Progenitor cell of endocrine pancreas (in vitro differentiated cells): ENCODE data around the gene CDH16. TPM values are rescaled to one million over a fixed set of nuclear protein-coding genes. Genes with fewer than 3 reads are reported as not detected.
"Not testable (repeated sequence)": the region's sequence is repeated elsewhere in the genome, so short reads cannot be mapped to it uniquely, and the experiment has no call there.

ENCODE experiments used
- DNase-seq: peaks from one replicate; pipeline ENCODE4 v3.0.0; 2021; ENCODE audit warnings: low spot score; ENCODE audit not compliant: unreplicated experiment
- H3K27ac Mint-ChIP-seq: 2 replicates; pipeline ENCODE4 v1.8.0; 2021; ENCODE audit warnings: mild to moderate bottlenecking, moderate library complexity, mixed read lengths
- H3K27me3 Mint-ChIP-seq: 2 replicates; pipeline ENCODE4 v1.8.0; 2021; ENCODE audit warnings: mixed read lengths
- H3K36me3 Mint-ChIP-seq: 2 replicates; pipeline ENCODE4 v1.8.0; 2022; ENCODE audit warnings: mixed read lengths; ENCODE audit not compliant: insufficient read depth
- H3K4me1 Mint-ChIP-seq: 2 replicates; pipeline ENCODE4 v1.8.0; 2021; ENCODE audit warnings: low read depth, mixed read lengths
- H3K4me3 Mint-ChIP-seq: 2 replicates; pipeline ENCODE4 v1.8.0; 2021; ENCODE audit warnings: low read depth, mild to moderate bottlenecking, moderate library complexity, mixed read lengths
- H3K9me3 Mint-ChIP-seq: 2 replicates; pipeline ENCODE4 v1.8.0; 2021; ENCODE audit warnings: low read depth, mixed read lengths
- CTCF ChIP-seq: fragments of 200-600 bp; sonication (generic); IDR thresholded peaks from one replicate; pipeline ENCODE4 v1.5.0; 2021; ENCODE audit warnings: antibody characterized with exemption, mild to moderate bottlenecking; ENCODE audit not compliant: unreplicated experiment
- total RNA-seq: library from RNA; stranded (reverse); gene quantifications from 2 replicates; pipeline ENCODE4 v1.2.1, GENCODE V29; 2021

The CDH16 gene
- total RNA-seq, 1 donor from 2014 or later: not detected

DNA sequence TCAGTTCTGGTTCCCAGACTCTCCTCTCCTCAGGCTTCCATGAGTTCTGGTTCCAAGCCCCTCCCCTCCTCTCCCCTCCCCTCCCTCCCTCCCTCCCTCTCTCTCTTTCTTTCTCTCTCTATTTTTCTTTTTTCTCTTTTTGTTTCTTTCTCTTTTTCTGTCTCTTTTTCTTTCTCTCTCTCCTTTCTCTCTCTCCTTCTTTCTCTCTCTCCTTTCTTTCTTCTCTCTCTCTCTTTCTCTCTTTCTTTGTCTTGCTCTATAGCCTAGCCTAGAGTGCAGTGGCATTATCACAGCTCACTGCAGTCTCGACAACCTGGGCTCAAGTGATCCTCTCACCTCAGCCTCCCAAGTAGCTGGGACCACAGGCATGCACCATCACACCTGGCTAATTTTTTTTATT lies 41.6 kb upstream of the CDH16 start:
- peaks cover 31% of the 10 kb centered on the region for H3K27me3 Mint-ChIP-seq
- no peak overlapping the region for H3K4me3 Mint-ChIP-seq
- no peak for DNase-seq
- no peak for TF ChIP-seq CTCF
- H3K27ac Mint-ChIP-seq: no peak overlapping the region
- H3K9me3 Mint-ChIP-seq: no peaks in the 10 kb centered on the region
- peaks cover 2% of the 10 kb centered on the region for H3K4me1 Mint-ChIP-seq
- no peaks in the 10 kb centered on the region for H3K36me3 Mint-ChIP-seq

DNA sequence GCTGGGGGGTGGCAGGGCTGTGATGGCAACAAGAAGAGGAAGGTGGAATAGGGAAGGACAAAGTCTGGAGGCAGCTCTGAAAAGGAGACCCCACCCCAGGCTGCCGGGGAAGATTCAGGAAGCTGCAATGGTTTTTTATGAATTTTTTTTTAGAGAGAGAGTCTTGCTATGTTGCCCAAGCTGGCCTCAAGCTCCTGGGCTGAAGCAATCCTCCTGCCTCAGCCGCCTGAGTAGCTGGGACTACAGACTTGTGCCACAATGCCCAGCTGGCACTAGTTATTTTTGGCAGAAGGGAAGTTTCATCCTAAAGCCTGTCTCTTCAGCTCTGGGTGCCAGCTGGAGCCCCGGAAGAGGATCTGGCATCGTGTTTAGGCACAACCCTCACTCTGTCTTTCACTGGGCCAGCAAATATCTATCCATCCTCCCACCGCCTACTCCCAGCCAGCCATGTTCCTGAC lies 41.0 kb upstream of the CDH16 start:
- peaks cover 2% of the 10 kb centered on the region for H3K4me1 Mint-ChIP-seq
- DNase-seq: no peak
- H3K27me3 Mint-ChIP-seq: peaks cover 27% of the 10 kb centered on the region
- H3K4me3 Mint-ChIP-seq: no peak overlapping the region
- H3K27ac Mint-ChIP-seq: no peak overlapping the region
- no peaks in the 10 kb centered on the region for H3K9me3 Mint-ChIP-seq
- TF ChIP-seq CTCF: no peak
- H3K36me3 Mint-ChIP-seq: no peaks in the 10 kb centered on the region

- no peak overlapping the region for H3K27ac Mint-ChIP-seq
- TF ChIP-seq CTCF: no peak
These were observed 40.4 kb upstream of the CDH16 start for GRCh38 chr16:66958857-66959703.

GRCh38 chr16:66956154-66956457 lies 37.4 kb upstream of the CDH16 start:
- H3K27ac Mint-ChIP-seq: not testable (repeated sequence)
- peaks cover 27% of the 10 kb centered on the region for H3K27me3 Mint-ChIP-seq

More at GRCh38 chr16:66958857-66959703, 40.4 kb upstream of the CDH16 start:
- H3K27me3 Mint-ChIP-seq: peaks cover 24% of the 10 kb centered on the region
- peaks cover 2% of the 10 kb centered on the region for H3K4me1 Mint-ChIP-seq
- H3K9me3 Mint-ChIP-seq: no peaks in the 10 kb centered on the region
- H3K4me3 Mint-ChIP-seq: no peak overlapping the region
- no peaks in the 10 kb centered on the region for H3K36me3 Mint-ChIP-seq
- no peak for DNase-seq

GRCh38 chr16:66955363-66956153 lies 36.9 kb upstream of the CDH16 start:
- peaks cover 28% of the 10 kb centered on the region for H3K27me3 Mint-ChIP-seq
- H3K4me1 Mint-ChIP-seq, H3K27ac Mint-ChIP-seq, H3K36me3 Mint-ChIP-seq, H3K9me3 Mint-ChIP-seq, DNase-seq, H3K4me3 Mint-ChIP-seq: not testable (repeated sequence)

More at GRCh38 chr16:66956154-66956457, 37.4 kb upstream of the CDH16 start:
- not testable (repeated sequence) for DNase-seq, H3K36me3 Mint-ChIP-seq, H3K4me1 Mint-ChIP-seq, H3K9me3 Mint-ChIP-seq, H3K4me3 Mint-ChIP-seq

DNA sequence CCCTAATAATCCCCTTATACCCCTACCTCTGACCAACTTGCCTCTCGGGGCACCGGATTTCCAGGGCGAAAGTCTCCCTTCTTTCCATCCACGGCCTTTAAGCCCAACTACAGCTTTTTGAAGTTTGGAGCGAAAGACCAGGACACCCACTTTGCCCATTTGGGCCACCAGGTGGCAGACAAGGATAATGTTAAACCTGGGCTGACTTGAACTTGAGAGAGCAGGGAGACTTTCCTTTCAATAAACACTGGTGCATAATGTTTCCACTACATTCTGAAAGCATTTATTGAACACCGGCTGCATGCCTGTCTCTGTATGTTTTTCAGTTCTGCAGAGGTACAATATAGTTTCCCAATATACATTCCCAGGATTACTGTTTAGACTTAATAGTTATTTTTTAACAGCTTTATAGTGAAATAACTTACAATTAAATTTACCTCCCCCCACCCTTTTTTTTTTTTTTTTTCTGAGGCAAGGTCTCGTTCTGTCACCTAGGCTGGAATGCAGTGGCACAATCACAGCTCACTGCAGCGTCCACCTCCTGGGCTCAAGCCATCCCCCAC lies 35.5 kb upstream of the CDH16 start:
- Mint-ChIP-seq H3K4me3 (no peak overlapping the region), H3K4me1 (peaks cover 4% of the 10 kb centered on the region), H3K27me3 (peaks cover 28% of the 10 kb centered on the region), H3K9me3 (peaks cover 4% of the 10 kb centered on the region), H3K27ac (no peak overlapping the region), H3K36me3 (no peaks in the 10 kb centered on the region)
- TF ChIP-seq CTCF: peak; percentile 82
- peak; percentile 67 for DNase-seq
